Measurements from ENCODE around the gene GYG2.
A peak's percentile ranks its signal among the peaks of the same experiment; 100 is the strongest.
"Not testable (repeated sequence)": the region's sequence is repeated elsewhere in the genome, so short reads cannot be mapped to it uniquely, and the experiment has no call there.

The GYG2 gene

DNA sequence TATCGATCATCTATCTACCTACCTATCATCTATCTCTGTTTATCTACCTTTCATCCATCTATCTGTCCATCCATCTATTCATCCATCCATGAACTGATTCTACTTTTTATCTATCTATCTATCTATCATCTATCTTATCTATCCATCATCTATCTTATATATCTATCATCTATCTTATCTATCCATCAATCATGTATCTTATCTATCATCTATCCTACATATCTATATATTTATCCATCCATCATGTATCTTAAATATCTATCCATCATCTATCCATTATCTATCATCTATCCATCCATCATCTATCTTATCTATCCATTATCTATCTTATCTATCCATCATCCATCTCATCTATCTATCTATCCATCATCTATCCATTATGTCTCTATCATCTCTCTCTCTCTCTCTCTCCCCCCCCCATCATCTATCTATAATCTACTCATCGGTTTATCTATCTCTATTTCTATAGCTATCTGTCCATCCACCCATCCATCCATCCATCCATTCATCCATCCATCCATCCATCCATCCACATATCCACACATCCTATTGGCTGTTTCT is 79.5 kb downstream of the GYG2 start:
- DNase-seq, result no peak

- no peak for DNase-seq
These were observed 81.4 kb downstream of the GYG2 start for GRCh38 chrX:2910109-2910508.

- no peak for DNase-seq
These were observed 84.4 kb downstream of the GYG2 start for GRCh38 chrX:2913118-2913517.

DNA sequence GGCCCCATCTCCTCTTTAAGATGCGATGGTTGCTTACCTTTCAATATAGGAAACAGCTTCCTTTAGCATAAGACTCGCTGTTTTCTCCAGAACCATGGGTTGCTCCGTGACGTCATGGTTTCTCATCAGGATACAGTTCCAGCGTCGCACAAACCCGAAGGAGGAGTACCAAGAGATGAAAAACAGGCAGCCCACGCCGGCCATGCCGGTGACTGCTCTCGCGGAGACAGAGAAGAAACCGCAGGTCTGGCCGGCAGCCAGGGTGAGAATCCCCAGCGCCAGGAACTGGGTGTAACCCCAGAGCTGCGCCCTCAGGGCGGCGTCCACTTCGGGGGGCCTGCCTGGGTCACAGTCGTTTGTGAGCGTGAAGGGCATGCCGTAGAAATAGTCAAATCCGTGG is 89.0 kb downstream of the GYG2 start:
- no peak for DNase-seq

DNA sequence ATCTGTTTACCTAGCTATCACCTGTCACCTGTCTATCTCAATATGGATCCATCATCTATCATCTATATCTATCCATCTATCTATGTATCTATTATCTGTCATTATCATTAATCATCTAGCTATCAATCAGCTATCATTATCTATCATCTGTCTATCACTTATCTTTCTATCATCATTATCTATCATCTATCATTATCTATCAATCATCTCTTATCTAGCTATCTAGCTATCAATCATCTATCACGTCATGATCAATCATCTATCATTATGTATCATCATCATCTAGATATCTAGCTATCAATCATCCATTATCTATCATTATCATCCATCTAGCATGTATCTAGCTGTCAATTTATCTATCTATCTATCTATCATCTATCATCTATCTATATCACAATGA is 92.5 kb downstream of the GYG2 start:
- no peak for DNase-seq

DNA sequence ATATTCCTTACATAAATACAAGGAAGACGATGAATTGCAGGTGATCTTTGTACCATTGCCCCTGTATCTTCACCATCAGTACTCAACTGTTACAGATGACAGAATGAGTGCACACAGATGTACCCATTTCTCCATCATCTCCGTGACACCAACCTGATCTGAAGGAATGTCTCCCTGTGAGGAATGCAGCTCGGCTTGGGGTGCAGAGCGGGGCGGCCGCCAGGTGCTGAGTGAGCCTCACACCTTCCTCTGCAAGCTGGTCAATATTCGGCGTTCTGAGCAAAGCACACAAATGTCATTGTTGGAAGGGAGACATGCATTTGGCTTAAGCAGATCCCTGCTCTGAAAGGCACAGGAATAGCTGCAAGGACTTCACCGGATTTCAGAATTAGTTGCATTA is 93.0 kb downstream of the GYG2 start:
- DNase-seq, result no peak

GRCh38 chrX:2924151-2924550 is 95.4 kb downstream of the GYG2 start:
- no peak for DNase-seq

DNA sequence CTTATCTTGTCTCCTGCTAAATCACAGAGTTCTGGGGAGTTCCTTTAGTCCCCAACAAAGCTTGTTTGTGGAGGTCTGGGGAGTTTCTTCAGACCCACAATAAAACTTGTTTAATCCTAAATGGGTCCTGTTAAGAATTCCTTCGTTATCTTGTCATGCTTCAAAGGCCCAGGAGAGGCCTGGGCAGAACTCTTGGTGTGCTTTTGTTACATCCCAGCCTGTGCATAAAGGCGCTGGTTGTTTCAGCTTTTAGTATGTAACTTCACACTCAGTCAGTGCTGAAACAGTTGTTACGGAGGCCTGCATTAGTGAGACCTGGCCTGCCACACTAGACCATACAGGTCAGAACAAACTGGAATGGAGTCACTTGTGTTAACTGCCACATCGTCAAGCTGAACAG is 97.5 kb downstream of the GYG2 start:
- not testable (repeated sequence) for DNase-seq

GRCh38 chrX:2926664-2927275 is 98.0 kb downstream of the GYG2 start:
- DNase-seq, result no peak

- no peak for DNase-seq
These were observed 99.5 kb downstream of the GYG2 start for GRCh38 chrX:2928191-2928582.

DNA sequence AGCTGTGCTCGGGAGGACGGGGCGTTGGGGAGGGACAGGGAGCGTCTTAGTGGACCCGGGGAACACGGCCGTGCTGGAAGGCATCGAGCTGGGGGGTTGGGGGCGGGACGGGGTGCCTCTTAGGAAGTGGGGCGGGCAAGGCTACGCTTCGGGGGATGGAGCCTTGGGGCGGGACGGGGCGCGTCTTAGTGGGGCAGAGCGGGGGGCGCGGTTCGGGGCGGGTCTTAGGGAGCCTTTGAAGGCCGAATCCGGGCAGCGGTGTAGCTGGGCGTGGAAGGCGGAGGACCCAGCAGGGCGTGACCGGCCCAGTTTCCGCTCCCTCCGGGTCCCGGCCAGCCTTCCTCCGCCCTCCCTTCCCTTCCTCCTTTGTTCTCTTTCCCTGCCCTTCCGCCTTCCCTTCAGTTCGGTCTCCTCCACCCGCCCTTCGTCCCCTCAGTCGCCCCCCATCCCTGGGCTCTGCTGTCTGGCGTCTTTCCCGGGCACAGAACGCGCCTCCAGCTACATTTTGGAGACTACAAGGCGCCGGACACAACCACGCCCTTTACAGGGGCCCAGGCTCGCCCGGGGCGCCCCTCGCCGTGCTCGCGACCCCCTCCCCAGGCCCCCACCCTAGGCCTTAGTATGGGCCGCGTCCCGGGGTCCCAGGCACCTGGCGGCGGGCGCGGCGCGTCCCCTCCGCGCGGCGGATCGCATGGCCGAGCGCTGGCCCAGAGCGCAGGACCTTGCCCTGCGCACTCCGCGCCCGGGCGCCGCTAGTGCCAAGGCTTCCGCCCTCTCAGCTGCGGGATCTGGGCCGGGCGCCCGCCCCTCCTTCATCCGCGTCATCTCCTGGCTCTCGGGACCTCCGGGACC is 100.1 kb downstream of the GYG2 start, which contains the start of gene ARSD:
ARSD (minus strand) TSS at position 757 of the 852 bp plus-strand sequence; CDS start at position 693, 64 bp downstream.
- DNase-seq, result peak; percentile 7

GRCh38 chrX:2931155-2931554 is 102.4 kb downstream of the GYG2 start:
- no peak for DNase-seq

DNA sequence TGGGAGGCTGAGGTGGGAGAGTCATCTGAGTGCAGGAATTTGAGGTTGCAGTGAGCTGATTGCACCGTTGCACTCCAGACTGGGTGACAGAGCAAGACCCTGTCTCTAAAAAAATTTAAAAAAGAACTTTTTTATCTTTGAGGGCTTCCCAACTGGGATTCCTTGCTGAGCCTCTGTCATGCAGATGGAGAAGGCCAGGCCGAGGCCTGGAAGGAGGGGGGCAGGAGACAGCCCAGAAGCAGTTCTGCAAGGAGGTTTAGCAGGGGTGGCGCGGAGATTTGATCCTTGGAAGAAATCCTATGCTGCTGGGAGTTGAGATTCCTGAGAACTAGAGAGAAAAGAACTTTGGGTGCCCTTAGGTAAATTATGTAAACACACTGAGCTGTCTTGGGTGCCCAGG is 102.9 kb downstream of the GYG2 start:
- no peak for DNase-seq
